GM12874 (cell line): Measurements from ENCODE around the gene ATP2C2.

Experiments used
- TF ChIP-seq, protein P1 (sequence below): IDR thresholded peaks from 2 replicates; pipeline ENCODE4 v1.5.1; 2011; ENCODE audit warnings: low read depth, mild to moderate bottlenecking, control low read depth, low read length, moderate library complexity; ENCODE audit not compliant: insufficient read depth

Gene ATP2C2

DNA sequence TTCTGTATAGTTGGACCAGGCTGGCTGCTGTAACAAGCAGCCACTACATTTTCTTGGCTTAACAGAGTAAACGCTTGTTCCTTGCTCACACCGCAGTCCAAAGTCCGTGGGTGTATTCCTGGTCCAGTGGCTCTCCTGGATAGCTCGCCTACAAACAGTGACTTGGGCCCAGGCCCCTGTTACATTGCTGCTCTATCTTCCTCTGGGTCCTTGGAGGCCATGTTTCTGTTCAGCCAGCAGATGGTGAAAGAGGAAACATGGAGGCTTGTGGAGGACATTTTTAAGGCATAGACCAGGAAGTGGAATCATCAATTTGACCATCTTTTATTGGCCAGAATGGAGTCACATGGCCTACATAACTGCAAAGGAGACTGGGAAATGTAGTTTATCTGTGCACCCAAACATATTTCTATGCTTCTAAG is 55.1 kb downstream of the ATP2C2 start:
- TF ChIP-seq, protein P1, sequence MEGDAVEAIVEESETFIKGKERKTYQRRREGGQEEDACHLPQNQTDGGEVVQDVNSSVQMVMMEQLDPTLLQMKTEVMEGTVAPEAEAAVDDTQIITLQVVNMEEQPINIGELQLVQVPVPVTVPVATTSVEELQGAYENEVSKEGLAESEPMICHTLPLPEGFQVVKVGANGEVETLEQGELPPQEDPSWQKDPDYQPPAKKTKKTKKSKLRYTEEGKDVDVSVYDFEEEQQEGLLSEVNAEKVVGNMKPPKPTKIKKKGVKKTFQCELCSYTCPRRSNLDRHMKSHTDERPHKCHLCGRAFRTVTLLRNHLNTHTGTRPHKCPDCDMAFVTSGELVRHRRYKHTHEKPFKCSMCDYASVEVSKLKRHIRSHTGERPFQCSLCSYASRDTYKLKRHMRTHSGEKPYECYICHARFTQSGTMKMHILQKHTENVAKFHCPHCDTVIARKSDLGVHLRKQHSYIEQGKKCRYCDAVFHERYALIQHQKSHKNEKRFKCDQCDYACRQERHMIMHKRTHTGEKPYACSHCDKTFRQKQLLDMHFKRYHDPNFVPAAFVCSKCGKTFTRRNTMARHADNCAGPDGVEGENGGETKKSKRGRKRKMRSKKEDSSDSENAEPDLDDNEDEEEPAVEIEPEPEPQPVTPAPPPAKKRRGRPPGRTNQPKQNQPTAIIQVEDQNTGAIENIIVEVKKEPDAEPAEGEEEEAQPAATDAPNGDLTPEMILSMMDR, result no peak

DNA sequence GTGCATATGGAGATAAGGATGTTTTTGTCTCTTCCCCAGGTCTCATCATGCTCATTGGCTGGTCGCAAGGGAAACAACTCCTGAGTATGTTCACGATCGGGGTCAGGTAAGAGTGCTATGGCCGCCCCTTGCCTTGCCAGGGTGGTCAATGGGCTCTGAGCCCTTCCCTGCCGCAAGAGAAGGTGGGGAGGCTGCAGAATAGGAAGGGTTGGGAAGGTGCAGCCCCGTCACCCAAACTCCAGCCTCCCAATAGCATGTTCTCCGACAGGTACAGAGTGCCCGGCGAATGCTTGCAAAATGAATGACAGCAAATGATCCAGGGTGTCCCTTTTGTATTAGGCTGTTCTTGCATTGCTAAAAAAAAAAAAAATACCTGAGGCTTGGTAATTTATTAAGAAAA is 57.4 kb downstream of the ATP2C2 start:
- TF ChIP-seq, protein P1, result no peak

DNA sequence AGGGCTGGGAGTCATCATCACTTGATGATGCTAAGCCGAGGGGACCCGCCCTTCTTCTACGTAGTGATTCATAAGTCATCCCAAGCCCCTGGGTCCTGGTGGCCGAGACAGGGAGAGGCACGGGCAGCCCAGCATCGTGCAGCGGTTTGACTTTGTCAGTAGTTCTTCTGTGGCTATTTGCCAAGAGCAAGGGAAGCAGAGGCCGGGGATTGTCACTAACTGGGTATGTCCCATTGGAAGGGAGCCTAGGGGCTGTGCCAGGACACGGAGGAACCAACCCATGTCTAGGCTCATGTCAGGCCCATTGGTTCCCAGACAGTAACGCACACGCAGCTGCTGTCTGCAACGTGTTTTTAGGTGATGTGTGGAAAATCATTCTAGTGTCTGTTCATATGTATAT is 58.5 kb downstream of the ATP2C2 start:
- TF ChIP-seq, protein P1, result no peak

DNA sequence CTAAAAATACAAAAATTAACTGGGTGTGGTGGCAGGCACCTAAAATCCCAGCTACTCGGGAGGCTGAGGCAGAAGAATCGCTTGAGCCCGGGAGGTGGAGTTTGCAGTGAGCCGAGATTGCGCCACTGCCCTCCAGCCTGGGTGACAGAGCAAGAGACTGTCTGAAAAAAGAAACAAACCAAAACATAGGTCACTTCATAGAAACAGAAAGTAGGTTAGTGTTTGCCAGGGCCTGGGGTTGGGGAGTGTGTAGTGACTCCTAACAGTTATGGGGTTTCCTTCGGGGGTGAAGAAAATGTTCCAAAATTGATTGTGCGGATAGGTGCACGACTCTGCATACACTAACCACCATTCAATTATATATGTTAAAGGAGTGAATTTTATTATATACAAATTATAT is 59.2 kb downstream of the ATP2C2 start:
- TF ChIP-seq, protein P1, result no peak

DNA sequence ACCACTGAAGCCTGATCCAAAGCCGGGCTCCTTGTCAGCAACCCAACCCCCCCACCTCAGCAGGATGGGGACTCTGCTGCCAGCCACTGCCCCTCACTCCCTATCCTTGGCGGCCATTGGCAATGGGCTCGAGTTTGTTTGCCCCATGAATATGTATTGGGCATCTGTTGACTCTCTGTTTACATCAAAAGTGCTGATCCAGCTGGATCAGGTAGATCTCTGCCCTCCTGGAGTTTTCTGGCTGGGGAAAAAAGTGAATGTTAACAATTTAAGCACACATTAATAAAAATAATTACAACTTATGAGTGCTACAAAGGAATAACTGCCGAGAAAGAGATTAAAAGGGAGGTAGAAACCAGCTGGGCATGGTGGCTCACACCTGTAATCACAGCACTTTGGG is 62.5 kb downstream of the ATP2C2 start:
- TF ChIP-seq, protein P1, result no peak

DNA sequence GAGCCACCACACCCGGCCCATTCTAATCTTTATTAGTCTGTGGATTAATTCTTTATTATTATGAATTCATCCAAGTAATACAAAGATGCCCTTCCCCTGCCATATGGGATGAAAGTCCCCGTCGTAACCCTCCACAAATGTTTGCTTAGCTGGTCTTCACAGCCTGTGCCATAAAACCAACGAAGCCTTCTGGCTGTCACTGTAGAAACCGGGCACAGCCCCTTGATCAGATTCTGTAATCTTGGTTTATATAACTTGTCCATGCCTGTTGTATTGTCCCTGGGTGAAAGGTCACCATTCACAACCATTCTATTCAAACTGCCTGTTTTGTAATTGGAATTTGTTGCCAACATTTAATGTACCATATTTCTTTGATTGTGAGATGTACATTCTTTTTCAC is 66.5 kb downstream of the ATP2C2 start:
- TF ChIP-seq, protein P1, result no peak

DNA sequence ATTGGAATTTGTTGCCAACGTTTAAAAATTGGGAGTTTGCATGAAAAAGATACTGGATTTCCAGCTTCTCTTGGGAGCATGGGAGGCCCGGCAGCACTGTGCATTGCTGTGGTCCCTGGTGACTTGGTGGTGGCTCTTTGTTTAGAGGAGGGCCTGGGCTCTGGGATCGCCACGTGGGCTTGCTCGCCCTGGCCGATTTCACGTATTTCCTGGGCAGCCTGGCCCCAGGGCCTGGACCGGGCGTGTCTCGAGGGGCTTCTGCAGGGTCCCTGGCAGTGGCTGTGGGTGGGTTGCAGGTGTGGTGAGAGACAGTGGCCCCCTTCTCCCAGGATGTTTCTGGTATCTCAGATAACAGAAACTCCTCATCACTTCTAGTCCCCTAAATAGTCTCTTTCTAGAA is 67.9 kb downstream of the ATP2C2 start:
- TF ChIP-seq, protein P1, result no peak
